Esophagus muscularis mucosa (tissue), 3 donors: ENCODE results near the gene DNASE1L2.

Experiments used
- POLR2AphosphoS5 ChIP-seq, 2 donors: sonication (generic); formaldehyde crosslinking; IDR thresholded peaks; one replicate each; pipeline ENCODE4 v1.6.1; 2017; ENCODE audit warnings: antibody characterized with exemption in 2 of 2
- TF ChIP-seq, protein P1 (sequence below), 3 experiments: fragments of 200-600 bp in 2 of 3; fragments of 450-650 bp in 1 of 3; sonication (generic) in 2 of 3; IDR thresholded peaks; one replicate each; pipeline ENCODE4 v1.5.1; 2017 to 2019; ENCODE audit warnings: antibody characterized with exemption in 3 of 3, mild to moderate bottlenecking in 2 of 3, moderate library complexity in 1 of 3

DNA sequence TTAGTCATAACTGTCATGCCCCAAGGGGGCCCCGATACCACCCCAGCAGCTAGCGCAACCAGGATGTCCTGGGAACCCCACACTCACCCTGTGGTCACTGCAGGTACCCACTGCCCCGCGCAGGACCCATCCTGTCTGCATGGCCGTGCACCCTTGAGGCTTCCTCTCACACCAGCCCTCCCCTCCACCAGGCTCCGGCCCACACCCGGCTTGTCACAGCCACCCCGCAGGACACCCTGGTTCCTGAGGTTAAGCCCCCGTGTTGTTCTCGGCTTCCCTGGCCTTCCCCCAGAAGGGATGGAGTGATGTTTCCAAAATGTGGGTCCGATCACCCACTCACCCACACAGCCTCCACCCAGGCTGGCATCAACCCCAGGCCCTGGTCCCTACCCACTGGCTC lies 7.5 kb downstream of the DNASE1L2 start:
- TF ChIP-seq, protein P1, sequence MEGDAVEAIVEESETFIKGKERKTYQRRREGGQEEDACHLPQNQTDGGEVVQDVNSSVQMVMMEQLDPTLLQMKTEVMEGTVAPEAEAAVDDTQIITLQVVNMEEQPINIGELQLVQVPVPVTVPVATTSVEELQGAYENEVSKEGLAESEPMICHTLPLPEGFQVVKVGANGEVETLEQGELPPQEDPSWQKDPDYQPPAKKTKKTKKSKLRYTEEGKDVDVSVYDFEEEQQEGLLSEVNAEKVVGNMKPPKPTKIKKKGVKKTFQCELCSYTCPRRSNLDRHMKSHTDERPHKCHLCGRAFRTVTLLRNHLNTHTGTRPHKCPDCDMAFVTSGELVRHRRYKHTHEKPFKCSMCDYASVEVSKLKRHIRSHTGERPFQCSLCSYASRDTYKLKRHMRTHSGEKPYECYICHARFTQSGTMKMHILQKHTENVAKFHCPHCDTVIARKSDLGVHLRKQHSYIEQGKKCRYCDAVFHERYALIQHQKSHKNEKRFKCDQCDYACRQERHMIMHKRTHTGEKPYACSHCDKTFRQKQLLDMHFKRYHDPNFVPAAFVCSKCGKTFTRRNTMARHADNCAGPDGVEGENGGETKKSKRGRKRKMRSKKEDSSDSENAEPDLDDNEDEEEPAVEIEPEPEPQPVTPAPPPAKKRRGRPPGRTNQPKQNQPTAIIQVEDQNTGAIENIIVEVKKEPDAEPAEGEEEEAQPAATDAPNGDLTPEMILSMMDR (IDR thresholded peaks at IDR 0.05), result no peak
- TF ChIP-seq POLR2AphosphoS5 (IDR thresholded peaks at IDR 0.05), result no peak
